T-helper 1 cell treated with Interleukin-12 subunit alpha and Interleukin-12 subunit beta and Interleukin-4 antibody, amounts not matched to agents 30 ng/mL and 1 ng/mL, for 36 hours (primary cell): ENCODE data around the gene WDR35. TPM values are rescaled to one million over a fixed set of nuclear protein-coding genes. Genes with fewer than 3 reads are reported as not detected.
"Not testable (repeated sequence)": the region's sequence is repeated elsewhere in the genome, so short reads cannot be mapped to it uniquely, and the experiment has no call there.

Experiments
- intact Hi-C: fragments of 100-400 bp; cut with micrococcal nuclease; formaldehyde crosslinking; loops from one replicate; pipeline ENCODE4 v1.15.1; 2024
- total RNA-seq: library from RNA; stranded (reverse); gene quantifications from 2 replicates; pipeline ENCODE4 v1.2.3, GENCODE V29; 2022

The WDR35 gene
- total RNA-seq, 1 donor from 2014 or later: 5.1 TPM

DNA sequence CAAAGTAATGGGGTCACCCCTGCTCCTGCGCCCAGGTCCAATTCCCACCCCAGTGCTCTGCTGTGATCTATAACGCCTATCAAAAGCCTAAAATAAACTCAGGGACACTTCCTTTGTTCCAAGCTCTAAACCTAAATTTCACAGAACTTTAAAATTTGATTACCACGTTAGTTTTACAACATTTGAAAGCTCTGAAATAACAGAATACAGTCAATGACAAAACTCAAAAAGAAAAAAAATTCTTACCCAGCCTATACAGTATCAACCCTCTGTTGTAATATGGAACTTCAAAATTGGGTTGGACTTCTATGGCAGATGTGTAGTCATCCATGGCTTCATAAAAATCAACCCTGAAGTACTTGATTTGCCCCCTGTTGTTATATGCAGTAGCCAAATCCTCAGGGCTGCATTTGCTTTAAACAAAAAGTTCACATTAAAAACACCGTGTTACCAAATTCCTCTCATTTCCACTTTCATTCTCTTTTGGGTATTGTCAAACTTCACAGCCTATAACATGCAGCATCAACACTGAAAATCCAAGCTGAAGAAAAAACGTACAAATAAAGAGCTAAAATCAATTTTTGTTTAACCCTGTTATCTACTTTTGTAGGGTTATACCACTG, 92.2 kb downstream of the WDR35 start:
- intact Hi-C loops: no loop called here

DNA sequence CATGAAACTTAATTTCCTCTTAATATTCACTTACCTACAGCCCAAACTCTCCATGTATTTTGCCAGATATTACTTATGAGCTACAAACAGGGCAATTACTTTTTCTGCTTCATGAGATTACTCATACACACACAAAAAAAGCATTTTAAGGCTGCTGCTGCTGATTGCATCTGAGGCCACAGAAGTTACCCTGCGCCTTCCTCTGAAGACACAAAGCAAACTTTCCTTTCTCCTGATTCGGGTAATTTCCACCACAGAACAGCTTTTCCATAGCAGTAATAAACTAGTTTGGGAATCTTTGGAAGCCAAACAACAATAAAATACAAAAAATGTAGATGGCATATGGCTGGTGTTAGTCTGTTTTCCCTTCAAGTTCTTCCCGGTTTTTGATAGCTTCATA, 94.4 kb downstream of the WDR35 start:
- intact Hi-C loops: no loop called here

DNA sequence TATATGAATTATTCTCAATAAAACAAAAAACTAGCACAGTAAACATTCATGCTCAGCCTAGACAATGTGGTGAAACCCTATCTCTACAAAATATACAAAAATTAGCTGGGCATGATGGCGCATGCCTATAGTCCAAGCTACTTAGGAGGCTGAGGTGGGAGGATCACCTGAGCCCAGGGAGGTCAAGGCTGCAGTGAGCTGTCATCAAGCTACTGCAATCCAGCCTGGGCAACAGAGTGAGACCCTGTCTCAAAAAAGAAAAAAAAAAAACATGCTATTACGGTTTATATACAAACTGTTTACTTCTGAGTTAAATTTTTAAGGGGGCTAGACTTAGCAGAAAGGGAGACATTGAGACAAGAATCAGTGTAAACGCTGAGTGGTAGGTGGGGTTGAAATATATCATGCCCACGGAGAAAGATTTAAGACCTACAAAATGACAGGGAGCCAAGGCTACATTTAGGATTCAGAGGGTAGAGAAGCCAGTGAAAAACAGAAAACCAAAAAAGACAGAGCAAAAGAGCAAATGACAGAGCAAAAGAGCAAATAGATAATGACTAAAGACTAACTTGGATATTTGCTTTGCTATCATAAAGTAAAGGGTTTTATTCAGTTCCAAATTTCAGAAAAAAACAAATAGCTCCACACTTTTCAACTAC, 95.6 kb downstream of the WDR35 start:
- intact Hi-C loops: no loop called here

DNA sequence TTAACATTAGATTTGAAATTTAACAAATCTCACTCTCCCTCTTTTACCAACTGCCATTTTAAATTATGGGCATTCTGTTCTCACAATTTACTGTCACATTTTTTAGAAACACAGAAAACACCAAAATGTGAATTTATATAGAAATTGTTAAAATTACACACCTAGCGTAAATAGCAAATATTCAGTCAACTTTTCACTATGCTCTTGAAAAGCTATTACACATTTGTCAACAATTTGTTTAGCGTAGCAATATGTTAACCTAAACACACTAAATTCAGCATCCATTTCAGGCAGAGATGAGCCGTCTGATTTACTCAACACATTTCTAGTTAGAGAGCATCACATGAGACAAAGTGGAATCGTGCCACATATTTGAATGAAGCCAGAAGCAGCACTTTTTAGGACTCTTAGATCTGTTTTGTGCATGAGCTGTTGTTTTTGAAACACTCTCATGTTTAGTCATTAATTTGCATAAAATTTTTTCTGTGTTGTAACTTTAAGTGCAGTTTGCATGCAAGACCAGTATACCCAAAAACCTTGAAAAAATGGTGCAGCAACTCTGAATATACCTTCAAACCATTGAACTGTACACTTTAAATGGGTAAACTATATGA, 96.3 kb downstream of the WDR35 start:
- intact Hi-C loops: loop anchor here (2.0 kb wide), 1 partner anchor 25 kb away; no protein-coding TSS in a partner anchor

DNA sequence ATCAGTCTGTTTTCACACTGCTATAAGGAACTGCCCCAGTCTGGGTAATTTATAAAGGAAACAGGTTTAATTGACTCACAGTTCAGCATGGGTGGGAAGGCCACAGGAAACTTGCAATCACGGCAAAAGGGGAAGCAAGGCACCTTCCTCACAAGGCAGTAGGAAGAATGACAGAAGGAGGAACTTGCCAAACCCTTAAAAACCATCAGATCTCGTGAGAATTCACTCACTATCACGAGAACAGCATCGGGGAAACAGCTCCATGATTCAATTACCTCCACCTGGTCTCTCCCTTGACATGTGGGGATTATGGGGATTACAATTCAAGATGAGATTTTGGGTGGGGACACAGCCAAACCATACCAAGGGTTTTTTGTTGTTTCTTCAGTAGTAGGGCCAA, 97.9 kb downstream of the WDR35 start:
- intact Hi-C loops: loop anchor here (2.0 kb wide), 1 partner anchor 23 kb away; no protein-coding TSS in a partner anchor

- intact Hi-C loops: no loop called here
Measured at GRCh38 chr2:19890104-19890503, 99.8 kb downstream of the WDR35 start.

DNA sequence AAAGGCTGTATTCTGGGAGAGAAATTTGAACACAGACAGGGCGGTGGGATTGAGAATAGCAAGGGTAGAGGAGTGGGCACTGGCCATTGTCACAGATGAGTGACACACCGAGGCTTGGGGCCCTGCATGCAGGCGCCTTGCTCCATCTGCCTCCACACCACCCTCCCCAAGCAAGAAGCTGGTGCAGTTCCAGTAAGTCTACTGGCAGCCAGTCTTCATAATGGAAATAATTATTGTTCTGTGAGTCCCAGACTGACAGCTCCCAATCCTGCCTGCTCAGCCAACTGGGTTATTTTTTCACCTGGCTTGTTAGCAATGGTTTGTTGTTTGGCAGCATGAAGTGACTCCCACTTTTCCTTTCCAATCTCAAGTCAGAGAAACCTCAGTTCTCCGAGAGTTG, 101.1 kb downstream of the WDR35 start:
- intact Hi-C loops: no loop called here

DNA sequence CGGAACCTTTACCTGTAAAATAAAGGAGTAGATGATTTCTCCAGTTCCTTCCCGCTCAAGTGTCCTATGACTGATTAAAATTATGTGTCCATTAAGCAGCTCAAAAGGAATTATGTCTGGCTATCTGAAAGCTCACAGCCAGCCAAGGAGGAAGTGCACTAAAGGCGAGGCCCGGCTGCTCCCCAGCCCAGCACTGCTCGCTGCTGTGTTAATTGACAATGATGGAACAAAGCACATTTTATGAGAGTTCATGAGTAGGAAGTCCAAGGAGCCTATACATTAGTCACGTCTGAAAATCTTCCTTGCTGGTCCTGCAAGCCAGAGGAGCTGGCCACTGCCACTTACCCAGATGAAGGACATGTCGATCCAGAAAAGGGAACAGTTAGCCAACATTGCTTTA, 102.4 kb downstream of the WDR35 start:
- intact Hi-C loops: no loop called here

GRCh38 chr2:19886261-19886660, 103.6 kb downstream of the WDR35 start:
- intact Hi-C loops: no loop called here

DNA sequence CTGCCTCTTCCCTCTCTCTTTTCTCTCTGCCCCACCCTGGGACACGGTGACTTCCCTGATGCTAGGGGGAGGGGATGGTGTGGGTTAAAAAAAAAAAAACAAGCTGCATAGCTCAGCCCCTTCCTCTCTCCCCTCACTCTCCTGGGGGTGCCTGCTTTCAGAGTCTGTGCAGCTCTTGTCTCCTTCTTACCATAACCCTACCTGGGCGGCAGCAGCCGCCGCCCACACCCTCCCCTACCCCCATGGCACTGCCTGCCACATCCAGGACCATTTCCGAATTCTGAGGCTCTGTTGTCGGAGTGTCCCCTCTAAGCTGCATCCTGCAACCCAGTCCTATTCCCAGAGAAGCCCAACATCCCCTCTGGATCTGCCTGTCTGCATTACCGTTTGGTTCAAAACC, 104.1 kb downstream of the WDR35 start:
- intact Hi-C loops: no loop called here

DNA sequence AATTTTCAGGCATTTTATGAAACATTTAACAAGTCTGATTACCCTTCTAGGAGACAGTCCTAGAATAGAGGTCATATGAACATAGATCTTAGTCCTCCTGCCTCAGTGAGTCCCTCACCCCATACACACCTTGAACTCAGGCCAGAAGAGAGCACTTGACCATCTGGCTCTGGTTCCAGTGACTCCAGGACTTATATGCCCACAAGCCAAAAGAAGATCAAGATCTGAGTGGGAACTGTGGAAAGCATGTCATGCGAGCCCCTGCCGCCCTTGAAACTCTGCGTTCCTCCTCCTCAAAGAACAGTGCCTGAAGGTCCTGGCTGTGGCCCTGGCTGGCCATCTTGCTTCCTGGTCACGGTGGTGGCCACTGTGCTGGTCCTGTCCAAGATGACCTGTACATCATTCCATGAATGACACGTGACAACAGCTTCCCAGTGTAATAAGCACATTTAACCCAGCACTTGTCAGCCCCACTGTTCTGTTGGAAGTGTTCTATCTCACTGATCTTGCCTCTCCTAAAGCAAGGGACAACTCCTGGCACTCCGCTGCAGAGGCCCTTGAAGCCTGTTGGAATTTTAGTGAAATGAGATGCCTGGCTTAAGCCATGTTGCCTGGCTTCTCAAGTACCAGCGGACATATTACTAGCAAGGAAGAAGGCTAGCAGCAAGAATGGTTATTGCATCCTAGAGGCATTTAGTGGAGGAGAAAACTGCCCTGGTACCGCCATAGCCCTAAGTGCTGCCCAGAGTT, 105.8 kb downstream of the WDR35 start:
- intact Hi-C loops: no loop called here

- intact Hi-C loops: no loop called here
Measured at GRCh38 chr2:19883486-19883885, 106.4 kb downstream of the WDR35 start.

DNA sequence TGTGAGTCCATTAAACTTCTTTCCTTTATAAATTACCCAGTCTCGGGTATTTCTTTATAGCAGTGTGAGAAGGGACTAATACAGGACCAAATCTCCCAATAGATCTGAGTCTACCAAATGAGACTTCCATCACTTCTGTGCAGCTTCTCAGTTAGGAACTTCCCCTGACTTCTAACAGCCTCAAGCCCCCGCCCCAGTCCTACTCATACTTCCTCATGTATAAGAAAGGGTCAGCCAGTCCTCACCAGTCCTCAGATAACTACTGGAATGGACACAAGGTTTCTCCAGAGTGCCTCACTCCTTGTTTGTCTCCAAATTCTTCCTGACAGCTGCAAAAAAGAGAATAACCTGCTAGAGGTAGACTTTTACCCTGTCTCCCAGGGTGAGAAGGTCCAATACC, 107.6 kb downstream of the WDR35 start:
- intact Hi-C loops: no loop called here

DNA sequence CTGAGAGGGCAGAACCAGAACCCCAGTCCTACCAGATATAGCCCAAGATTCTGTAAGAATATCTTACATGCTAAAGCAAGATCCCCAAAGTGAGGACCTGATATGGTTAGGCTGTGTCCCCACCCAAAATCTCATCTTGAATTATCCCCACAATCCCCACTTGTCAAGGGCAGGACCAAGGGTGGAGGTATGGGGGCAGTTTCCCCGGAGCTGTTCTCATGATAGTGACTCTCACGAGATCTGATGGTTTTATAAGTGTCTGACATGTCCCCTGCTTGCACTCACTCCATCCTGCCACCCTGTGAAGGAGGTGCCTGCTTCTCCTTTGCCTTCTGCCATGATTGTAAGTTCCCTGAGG, 108.0 kb downstream of the WDR35 start:
- intact Hi-C loops: no loop called here

GRCh38 chr2:19881221-19881907, 108.5 kb downstream of the WDR35 start:
- intact Hi-C loops: no loop called here

GRCh38 chr2:19880191-19880590, 109.7 kb downstream of the WDR35 start:
- intact Hi-C loops: not testable (repeated sequence)

DNA sequence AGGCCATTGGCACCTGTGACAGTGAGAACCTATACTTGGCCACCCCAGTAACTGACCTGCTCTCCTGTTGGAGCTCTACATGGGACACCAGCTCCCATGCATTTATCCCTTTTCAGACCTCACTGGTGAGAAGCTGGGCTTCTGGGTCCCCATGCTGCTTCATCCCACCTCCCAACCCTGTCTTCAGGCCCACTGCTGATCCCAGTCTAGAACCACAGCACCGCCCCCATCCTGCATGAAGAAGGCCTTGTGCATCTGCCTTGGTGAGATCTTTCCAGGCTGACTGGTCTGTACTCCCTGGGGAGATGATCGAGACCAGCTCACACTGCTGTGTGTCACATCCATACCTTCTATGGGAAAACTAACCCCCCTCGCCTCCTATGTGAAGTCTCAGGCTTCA, 110.8 kb downstream of the WDR35 start:
- intact Hi-C loops: no loop called here

- intact Hi-C loops: no loop called here
Measured at GRCh38 chr2:19878268-19879046, 111.4 kb downstream of the WDR35 start.

DNA sequence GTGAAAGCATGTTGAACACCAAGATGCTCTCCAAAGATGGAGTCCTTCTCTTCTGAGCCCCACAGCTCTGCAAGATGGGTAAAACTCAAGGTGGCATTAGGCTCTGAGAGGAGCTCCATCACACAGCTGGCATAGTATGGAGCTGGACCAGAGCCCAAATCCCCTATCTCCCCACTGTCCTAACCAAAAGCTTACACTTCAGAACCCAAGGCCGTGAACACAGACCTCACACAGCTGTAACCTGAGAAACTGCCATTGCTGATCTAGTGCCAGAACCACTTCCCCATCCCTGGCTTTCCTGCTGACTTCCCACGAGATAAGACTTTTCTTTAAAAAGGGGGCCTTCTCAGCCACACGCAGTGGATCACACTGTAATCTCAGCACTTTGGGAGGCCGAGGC, 113.2 kb downstream of the WDR35 start:
- intact Hi-C loops: no loop called here

GRCh38 chr2:19875280-19875679, 114.6 kb downstream of the WDR35 start:
- intact Hi-C loops: no loop called here

DNA sequence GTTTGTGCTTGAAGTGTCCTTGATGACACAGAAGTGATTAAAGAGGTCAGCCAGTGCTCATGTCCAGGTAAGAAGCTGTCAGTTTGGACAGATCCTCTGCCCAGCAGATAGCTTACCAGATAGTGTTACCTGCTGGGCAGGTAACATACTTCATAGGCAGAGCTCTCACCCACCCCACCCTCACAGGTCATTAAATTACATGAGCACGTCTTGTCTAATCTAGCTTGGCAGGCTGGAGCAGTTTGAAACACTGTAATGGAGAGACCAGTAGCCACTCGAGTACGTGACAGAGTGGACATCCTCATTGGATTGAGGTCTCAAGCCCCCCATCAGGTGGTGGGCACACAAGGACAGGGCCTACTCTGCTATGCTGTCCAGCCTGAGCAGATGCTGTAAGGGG, 115.2 kb downstream of the WDR35 start:
- intact Hi-C loops: no loop called here
